HepG2 (cell line): ENCODE measurements around the gene CTSA. TPM values are rescaled to one million over a fixed set of nuclear protein-coding genes. Genes with fewer than 3 reads are reported as not detected.

Experiments
- ARID2 ChIP-seq: sonication (generic); formaldehyde crosslinking; IDR thresholded peaks from 2 replicates; pipeline ENCODE4 v1.8.1; 2022; ENCODE audit warnings: mild to moderate bottlenecking, missing genetic modification reagents, borderline replicate concordance
- ATF7 ChIP-seq, 2 experiments: fragments of 450-650 bp in 1 of 2; sonication (generic) in 1 of 2; formaldehyde crosslinking in 1 of 2; IDR thresholded peaks; 2 replicates each; pipeline versions ENCODE4 v1.4.0 to v1.6.1; 2016 to 2020; ENCODE audit warnings: antibody characterized with exemption in 1 of 2, mild to moderate bottlenecking in 1 of 2, missing genetic modification reagents in 1 of 2
- DMAP1 ChIP-seq: IDR thresholded peaks from 2 replicates; pipeline ENCODE4 v1.6.1; 2016
- MAFG ChIP-seq: sonication (generic); formaldehyde crosslinking; IDR thresholded peaks from 2 replicates; pipeline ENCODE4 v1.5.1; 2020; ENCODE audit warnings: mild to moderate bottlenecking, missing genetic modification reagents
- MXI1 ChIP-seq: IDR thresholded peaks from 3 replicates; pipeline ENCODE4 v1.6.1; 2012; ENCODE audit warnings: low read depth, low read length, inconsistent platforms, borderline replicate concordance
- NR2F1 ChIP-seq, 2 experiments: fragments of 450-650 bp in 1 of 2; formaldehyde crosslinking in 1 of 2; IDR thresholded peaks; 2 replicates each; pipeline versions ENCODE4 v1.5.0 to v1.6.1; 2016 to 2020; ENCODE audit warnings: mild to moderate bottlenecking in 1 of 2, missing compliant biosample characterization in 1 of 2, missing genetic modification reagents in 1 of 2, moderate library complexity in 1 of 2
- SOX13 ChIP-seq, 3 experiments: fragments of 450-650 bp in 1 of 3; sonication (generic) in 1 of 3; formaldehyde crosslinking in 1 of 3; IDR thresholded peaks in 2 of 3; conservative IDR thresholded peaks in 1 of 3; 2 replicates each; pipeline versions ENCODE4 v1.5.0 to v1.6.1; 2016 to 2020; ENCODE audit warnings: antibody characterized with exemption in 1 of 3, mild to moderate bottlenecking in 1 of 3, missing compliant biosample characterization in 1 of 3, missing genetic modification reagents in 1 of 3, moderate library complexity in 1 of 3
- SP2 ChIP-seq: sonication (generic); formaldehyde crosslinking; IDR thresholded peaks from 2 replicates; pipeline ENCODE4 v1.5.1; 2020; ENCODE audit warnings: mild to moderate bottlenecking, missing genetic modification reagents
- ZNF431 ChIP-seq: sonication (generic); formaldehyde crosslinking; IDR thresholded peaks from 2 replicates; pipeline ENCODE4 v1.9.0; 2022; ENCODE audit warnings: missing genetic modification reagents, low read depth, mild to moderate bottlenecking, borderline replicate concordance
- polyA plus RNA-seq, 8 experiments: library from polyadenylated mRNA; depleted of rRNA in 3 of 8; stranded (reverse) in 7 of 8; unstranded in 1 of 8; fragments of >200 nt; fragmentation: Illumina TruSeq in 4 of 8; extraction: Trizol in 4 of 8; gene quantifications; 2 replicates each; pipeline versions ENCODE4 v1.2.1 to v1.2.3, GENCODE V29; 2011 to 2016; ENCODE audit warnings: low read depth in 4 of 8, missing spikeins in 1 of 8, mixed read lengths in 1 of 8; ENCODE audit not compliant: insufficient read depth in 1 of 8
- total RNA-seq, 5 experiments: library from RNA; depleted of rRNA; stranded (reverse); fragments of >200 nt; fragmentation: Illumina TruSeq; extraction: Trizol; gene quantifications; 2 replicates each; pipeline ENCODE4 v1.2.3, GENCODE V29; 2016; ENCODE audit warnings: low read depth in 1 of 5
- TF ChIP-seq, protein P1 (sequence below): IDR thresholded peaks from 2 replicates; pipeline ENCODE4 v1.4.0; 2020; ENCODE audit warnings: mild to moderate bottlenecking, missing genetic modification reagents
- TF ChIP-seq, protein P2 (sequence below): sonication (generic); formaldehyde crosslinking; IDR thresholded peaks from 2 replicates; pipeline ENCODE4 v1.4.0; 2020; ENCODE audit warnings: mild to moderate bottlenecking, low read depth, missing genetic modification reagents
- TF ChIP-seq, protein P3 (sequence below): sonication (generic); formaldehyde crosslinking; IDR thresholded peaks from 2 replicates; pipeline ENCODE4 v1.4.0; 2020; ENCODE audit warnings: mild to moderate bottlenecking, missing genetic modification reagents, borderline replicate concordance
- TF ChIP-seq, protein P4 (sequence below): sonication (generic); formaldehyde crosslinking; IDR thresholded peaks from 2 replicates; pipeline ENCODE4 v1.5.1; 2020; ENCODE audit warnings: missing genetic modification reagents, mild to moderate bottlenecking, borderline replicate concordance
- TF ChIP-seq, protein P5 (sequence below): sonication (generic); formaldehyde crosslinking; conservative IDR thresholded peaks from 2 replicates; pipeline ENCODE4 v1.8.0; 2022; ENCODE audit warnings: missing genetic modification reagents

The CTSA gene
- total and polyA plus RNA-seq, 2 of the 13 experiments (the other 11 are each of a cell fraction or from before 2014, with no cell fraction given) = 202 to 231 TPM

DNA sequence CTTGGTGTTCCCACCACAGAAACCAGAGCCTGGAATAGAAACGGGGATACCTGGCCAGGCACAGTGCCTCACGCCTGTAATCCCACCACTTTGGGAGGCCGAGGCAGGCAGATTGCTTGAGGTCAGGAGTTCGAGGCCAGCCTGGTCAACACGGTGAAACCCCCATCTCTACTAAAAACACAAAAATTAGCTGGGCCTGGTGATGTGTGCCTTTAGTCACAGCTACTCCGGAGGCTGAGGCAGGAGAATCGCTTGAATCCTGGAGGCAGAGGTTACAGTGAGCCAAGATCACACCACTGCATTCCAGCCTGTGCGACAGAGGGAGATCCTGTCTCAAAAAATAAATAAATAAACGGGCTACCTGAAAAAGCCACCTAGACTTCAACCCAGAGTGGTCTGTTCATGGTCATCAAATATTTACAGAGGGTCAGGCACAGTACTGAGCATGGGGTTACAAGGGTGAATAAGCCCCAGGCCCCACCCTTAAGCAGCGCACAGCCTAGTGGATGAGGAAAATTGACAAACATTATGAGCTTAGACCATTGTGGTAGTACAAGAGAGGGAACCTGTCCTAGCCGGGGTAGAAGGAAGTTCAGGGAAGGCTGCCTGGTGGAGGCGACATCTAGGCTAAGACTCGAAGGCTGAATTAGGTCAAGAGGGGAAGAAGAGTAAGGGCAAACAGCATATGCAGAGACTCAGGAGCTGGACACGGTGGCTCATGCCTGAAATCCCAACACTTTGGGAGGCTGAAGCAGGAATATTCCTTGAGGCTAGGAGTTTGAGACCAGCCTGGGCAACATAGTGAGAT lies 36.1 kb downstream of the CTSA start (continued):
- TF ChIP-seq, protein P1, sequence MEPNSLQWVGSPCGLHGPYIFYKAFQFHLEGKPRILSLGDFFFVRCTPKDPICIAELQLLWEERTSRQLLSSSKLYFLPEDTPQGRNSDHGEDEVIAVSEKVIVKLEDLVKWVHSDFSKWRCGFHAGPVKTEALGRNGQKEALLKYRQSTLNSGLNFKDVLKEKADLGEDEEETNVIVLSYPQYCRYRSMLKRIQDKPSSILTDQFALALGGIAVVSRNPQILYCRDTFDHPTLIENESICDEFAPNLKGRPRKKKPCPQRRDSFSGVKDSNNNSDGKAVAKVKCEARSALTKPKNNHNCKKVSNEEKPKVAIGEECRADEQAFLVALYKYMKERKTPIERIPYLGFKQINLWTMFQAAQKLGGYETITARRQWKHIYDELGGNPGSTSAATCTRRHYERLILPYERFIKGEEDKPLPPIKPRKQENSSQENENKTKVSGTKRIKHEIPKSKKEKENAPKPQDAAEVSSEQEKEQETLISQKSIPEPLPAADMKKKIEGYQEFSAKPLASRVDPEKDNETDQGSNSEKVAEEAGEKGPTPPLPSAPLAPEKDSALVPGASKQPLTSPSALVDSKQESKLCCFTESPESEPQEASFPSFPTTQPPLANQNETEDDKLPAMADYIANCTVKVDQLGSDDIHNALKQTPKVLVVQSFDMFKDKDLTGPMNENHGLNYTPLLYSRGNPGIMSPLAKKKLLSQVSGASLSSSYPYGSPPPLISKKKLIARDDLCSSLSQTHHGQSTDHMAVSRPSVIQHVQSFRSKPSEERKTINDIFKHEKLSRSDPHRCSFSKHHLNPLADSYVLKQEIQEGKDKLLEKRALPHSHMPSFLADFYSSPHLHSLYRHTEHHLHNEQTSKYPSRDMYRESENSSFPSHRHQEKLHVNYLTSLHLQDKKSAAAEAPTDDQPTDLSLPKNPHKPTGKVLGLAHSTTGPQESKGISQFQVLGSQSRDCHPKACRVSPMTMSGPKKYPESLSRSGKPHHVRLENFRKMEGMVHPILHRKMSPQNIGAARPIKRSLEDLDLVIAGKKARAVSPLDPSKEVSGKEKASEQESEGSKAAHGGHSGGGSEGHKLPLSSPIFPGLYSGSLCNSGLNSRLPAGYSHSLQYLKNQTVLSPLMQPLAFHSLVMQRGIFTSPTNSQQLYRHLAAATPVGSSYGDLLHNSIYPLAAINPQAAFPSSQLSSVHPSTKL (CRISPR knock-in tag) = peak; percentile 98
- TF ChIP-seq ARID2 (CRISPR knock-in tag) (no peak), MAFG (CRISPR knock-in tag) (no peak), ZNF431 (peak; percentile 96), SOX13 (IDR thresholded peaks at IDR 0.05) (peak; percentile 64; the same call in 1 of the 2 replicates), SOX13 (CRISPR knock-in tag; conservative IDR thresholded peaks at IDR 0.05 in 1 of 2, IDR thresholded peaks at IDR 0.05 in 1 of 2) (peak in 1 of 2 experiments; percentile 92; a peak in 2 of 4 replicates), MXI1 (peak; percentile 72; the same call in 1 of the 3 replicates), SP2 (peak; percentile 45; the same call in 1 of the 2 replicates), DMAP1 (CRISPR knock-in tag) (no peak; the same call in 1 of the 2 replicates), ATF7 (IDR thresholded peaks at IDR 0.05) (no peak), ATF7 (CRISPR knock-in tag; IDR thresholded peaks at IDR 0.05) (peak; percentile 49; the same call in 1 of the 2 replicates), NR2F1 (CRISPR knock-in tag; IDR thresholded peaks at IDR 0.05) (peak; percentile 70 to 86)
- TF ChIP-seq, protein P2, sequence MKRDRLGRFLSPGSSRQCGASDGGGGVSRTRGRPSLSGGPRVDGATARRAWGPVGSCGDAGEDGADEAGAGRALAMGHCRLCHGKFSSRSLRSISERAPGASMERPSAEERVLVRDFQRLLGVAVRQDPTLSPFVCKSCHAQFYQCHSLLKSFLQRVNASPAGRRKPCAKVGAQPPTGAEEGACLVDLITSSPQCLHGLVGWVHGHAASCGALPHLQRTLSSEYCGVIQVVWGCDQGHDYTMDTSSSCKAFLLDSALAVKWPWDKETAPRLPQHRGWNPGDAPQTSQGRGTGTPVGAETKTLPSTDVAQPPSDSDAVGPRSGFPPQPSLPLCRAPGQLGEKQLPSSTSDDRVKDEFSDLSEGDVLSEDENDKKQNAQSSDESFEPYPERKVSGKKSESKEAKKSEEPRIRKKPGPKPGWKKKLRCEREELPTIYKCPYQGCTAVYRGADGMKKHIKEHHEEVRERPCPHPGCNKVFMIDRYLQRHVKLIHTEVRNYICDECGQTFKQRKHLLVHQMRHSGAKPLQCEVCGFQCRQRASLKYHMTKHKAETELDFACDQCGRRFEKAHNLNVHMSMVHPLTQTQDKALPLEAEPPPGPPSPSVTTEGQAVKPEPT (CRISPR knock-in tag) = no peak; the same call in 1 of the 2 replicates
- TF ChIP-seq, protein P3, sequence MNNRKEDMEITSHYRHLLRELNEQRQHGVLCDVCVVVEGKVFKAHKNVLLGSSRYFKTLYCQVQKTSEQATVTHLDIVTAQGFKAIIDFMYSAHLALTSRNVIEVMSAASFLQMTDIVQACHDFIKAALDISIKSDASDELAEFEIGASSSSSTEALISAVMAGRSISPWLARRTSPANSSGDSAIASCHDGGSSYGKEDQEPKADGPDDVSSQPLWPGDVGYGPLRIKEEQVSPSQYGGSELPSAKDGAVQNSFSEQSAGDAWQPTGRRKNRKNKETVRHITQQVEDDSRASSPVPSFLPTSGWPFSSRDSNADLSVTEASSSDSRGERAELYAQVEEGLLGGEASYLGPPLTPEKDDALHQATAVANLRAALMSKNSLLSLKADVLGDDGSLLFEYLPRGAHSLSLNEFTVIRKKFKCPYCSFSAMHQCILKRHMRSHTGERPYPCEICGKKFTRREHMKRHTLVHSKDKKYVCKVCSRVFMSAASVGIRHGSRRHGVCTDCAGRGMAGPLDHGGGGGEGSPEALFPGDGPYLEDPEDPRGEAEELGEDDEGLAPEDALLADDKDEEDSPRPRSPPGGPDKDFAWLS (CRISPR knock-in tag) = peak; percentile 25; the same call in 1 of the 2 replicates
- TF ChIP-seq, protein P4, sequence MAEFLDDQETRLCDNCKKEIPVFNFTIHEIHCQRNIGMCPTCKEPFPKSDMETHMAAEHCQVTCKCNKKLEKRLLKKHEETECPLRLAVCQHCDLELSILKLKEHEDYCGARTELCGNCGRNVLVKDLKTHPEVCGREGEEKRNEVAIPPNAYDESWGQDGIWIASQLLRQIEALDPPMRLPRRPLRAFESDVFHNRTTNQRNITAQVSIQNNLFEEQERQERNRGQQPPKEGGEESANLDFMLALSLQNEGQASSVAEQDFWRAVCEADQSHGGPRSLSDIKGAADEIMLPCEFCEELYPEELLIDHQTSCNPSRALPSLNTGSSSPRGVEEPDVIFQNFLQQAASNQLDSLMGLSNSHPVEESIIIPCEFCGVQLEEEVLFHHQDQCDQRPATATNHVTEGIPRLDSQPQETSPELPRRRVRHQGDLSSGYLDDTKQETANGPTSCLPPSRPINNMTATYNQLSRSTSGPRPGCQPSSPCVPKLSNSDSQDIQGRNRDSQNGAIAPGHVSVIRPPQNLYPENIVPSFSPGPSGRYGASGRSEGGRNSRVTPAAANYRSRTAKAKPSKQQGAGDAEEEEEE (CRISPR knock-in tag) = no peak; the same call in 1 of the 2 replicates
- TF ChIP-seq, protein P5, sequence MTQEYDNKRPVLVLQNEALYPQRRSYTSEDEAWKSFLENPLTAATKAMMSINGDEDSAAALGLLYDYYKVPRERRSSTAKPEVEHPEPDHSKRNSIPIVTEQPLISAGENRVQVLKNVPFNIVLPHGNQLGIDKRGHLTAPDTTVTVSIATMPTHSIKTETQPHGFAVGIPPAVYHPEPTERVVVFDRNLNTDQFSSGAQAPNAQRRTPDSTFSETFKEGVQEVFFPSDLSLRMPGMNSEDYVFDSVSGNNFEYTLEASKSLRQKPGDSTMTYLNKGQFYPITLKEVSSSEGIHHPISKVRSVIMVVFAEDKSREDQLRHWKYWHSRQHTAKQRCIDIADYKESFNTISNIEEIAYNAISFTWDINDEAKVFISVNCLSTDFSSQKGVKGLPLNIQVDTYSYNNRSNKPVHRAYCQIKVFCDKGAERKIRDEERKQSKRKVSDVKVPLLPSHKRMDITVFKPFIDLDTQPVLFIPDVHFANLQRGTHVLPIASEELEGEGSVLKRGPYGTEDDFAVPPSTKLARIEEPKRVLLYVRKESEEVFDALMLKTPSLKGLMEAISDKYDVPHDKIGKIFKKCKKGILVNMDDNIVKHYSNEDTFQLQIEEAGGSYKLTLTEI (CRISPR knock-in tag) = no peak
